ENCODE results near the gene DOK7. TPM values are rescaled to one million over a fixed set of nuclear protein-coding genes. Genes with fewer than 3 reads are reported as not detected.

The DOK7 gene
- polyA plus RNA-seq, 2 donors, result 0.11 to 0.29 TPM

GRCh38 chr4:3478446-3479357 is 15.6 kb downstream of the DOK7 start:
- WGBS, 2 donors, result 84 to 90% methylated on average over 35 of the region's 35 CpGs

GRCh38 chr4:3479358-3480101 is 16.4 kb downstream of the DOK7 start:
- 77 to 80% methylated on average over 25 of the region's 25 CpGs for WGBS, 2 donors
- Histone ChIP-seq H3K4me1 (ENCODE audit: control insufficient read depth in 2 of 2, insufficient read depth in 2 of 2, low read length in 1 of 2) (peaks cover 3 to 19% of the 10 kb centered on the region in 2 donors), H3K27ac (ENCODE audit: low read depth in 2 of 2, low read length in 1 of 2) (no peak overlapping the region), H3K4me3 (ENCODE audit: low read depth in 1 of 2, low read length in 2 of 2) (no peak overlapping the region), H3K36me3 (ENCODE audit: control insufficient read depth in 2 of 2, insufficient read depth in 2 of 2, low read length in 1 of 2) (no peaks in the 10 kb centered on the region), H3K9me3 (ENCODE audit: control insufficient read depth in 2 of 2, insufficient read depth in 1 of 2, low read depth in 1 of 2, low read length in 1 of 2) (no peaks in the 10 kb centered on the region), H3K27me3 (ENCODE audit: control insufficient read depth in 1 of 2, insufficient read depth in 2 of 2, low read length in 2 of 2) (peaks cover 0 to 4% of the 10 kb centered on the region in 2 donors)

More at GRCh38 chr4:3478446-3479357, 15.6 kb downstream of the DOK7 start:
- no peaks in the 10 kb centered on the region for H3K9me3 ChIP-seq (ENCODE audit: control insufficient read depth in 2 of 2, insufficient read depth in 1 of 2, low read depth in 1 of 2, low read length in 1 of 2)
- no peaks in the 10 kb centered on the region for H3K36me3 ChIP-seq (ENCODE audit: control insufficient read depth in 2 of 2, insufficient read depth in 2 of 2, low read length in 1 of 2)
- peaks cover 0 to 11% of the 10 kb centered on the region in 2 donors for H3K4me1 ChIP-seq (ENCODE audit: control insufficient read depth in 2 of 2, insufficient read depth in 2 of 2, low read length in 1 of 2)
- H3K27ac ChIP-seq (ENCODE audit: low read depth in 2 of 2, low read length in 1 of 2), result no peak overlapping the region
- no peak overlapping the region for H3K4me3 ChIP-seq (ENCODE audit: low read depth in 1 of 2, low read length in 2 of 2)
- peaks cover 0 to 4% of the 10 kb centered on the region in 2 donors for H3K27me3 ChIP-seq (ENCODE audit: control insufficient read depth in 1 of 2, insufficient read depth in 2 of 2, low read length in 2 of 2)

DNA sequence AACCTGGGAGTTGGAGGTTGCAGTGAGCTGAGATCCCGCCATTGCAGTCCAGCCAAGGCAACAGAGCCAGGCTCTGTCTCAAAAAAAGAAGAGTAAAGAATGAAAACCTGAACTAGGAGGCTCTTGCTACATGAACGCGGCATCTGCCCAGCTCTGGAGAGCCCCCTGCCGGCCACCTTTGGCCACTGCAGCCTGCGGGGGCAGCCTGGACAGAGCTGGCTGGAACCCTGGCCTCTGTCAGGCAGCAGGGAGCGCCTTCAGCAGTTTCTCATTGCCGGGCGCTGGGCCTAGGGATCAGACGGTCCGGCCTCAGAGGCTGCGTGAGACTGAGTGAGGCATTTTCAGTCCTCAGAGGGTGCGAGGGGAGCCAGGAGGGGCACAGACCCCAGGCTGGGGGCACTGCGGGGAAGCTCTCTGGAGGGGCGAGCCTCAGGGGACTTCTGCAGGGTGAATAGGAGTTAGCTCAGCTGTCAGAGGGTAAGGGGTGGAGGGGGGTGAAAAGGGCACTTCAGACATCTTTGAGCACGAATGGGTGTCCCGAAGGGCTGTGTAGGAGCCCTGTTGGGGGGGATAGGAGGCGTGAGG is 17.5 kb downstream of the DOK7 start:
- Histone ChIP-seq H3K9me3 (ENCODE audit: control insufficient read depth in 2 of 2, insufficient read depth in 1 of 2, low read depth in 1 of 2, low read length in 1 of 2) (no peaks in the 10 kb centered on the region), H3K4me3 (ENCODE audit: low read depth in 1 of 2, low read length in 2 of 2) (no peak overlapping the region), H3K4me1 (ENCODE audit: control insufficient read depth in 2 of 2, insufficient read depth in 2 of 2, low read length in 1 of 2) (peaks cover 9 to 25% of the 10 kb centered on the region in 2 donors), H3K27me3 (ENCODE audit: control insufficient read depth in 1 of 2, insufficient read depth in 2 of 2, low read length in 2 of 2) (peaks cover 0 to 4% of the 10 kb centered on the region in 2 donors), H3K27ac (ENCODE audit: low read depth in 2 of 2, low read length in 1 of 2) (no peak overlapping the region), H3K36me3 (ENCODE audit: control insufficient read depth in 2 of 2, insufficient read depth in 2 of 2, low read length in 1 of 2) (no peaks in the 10 kb centered on the region)
- 16 to 20% methylated on average over 17 of the region's 17 CpGs for WGBS, 2 donors

DNA sequence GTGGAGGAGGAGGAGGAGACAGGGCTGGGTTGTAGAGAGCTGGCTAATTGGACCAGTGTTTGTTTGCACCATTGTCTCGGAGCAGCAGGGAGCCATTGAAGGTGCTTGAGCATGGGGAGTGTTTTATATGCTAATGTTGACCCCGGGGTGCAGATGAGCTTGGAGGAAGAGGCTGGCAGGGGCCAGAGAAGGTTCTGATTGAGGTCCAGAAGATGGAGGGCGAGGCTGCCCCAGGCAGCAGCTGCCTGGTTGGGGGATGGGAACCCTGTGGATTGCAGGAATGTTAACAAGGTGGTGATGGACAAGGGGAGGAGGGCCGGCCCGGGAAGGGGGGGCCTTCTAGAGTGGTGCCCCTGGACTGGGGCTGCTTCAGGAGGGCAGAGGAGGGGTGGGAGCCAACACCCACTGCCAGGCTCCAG is 18.0 kb downstream of the DOK7 start:
- Histone ChIP-seq H3K9me3 (ENCODE audit: control insufficient read depth in 2 of 2, insufficient read depth in 1 of 2, low read depth in 1 of 2, low read length in 1 of 2) (no peaks in the 10 kb centered on the region), H3K4me1 (ENCODE audit: control insufficient read depth in 2 of 2, insufficient read depth in 2 of 2, low read length in 1 of 2) (peaks cover 9 to 25% of the 10 kb centered on the region in 2 donors), H3K27me3 (ENCODE audit: control insufficient read depth in 1 of 2, insufficient read depth in 2 of 2, low read length in 2 of 2) (peaks cover 0 to 4% of the 10 kb centered on the region in 2 donors), H3K27ac (ENCODE audit: low read depth in 2 of 2, low read length in 1 of 2) (no peak overlapping the region), H3K4me3 (ENCODE audit: low read depth in 1 of 2, low read length in 2 of 2) (no peak overlapping the region), H3K36me3 (ENCODE audit: control insufficient read depth in 2 of 2, insufficient read depth in 2 of 2, low read length in 1 of 2) (no peaks in the 10 kb centered on the region)
- WGBS, 2 donors, result 40 to 42% methylated on average over 5 of the region's 5 CpGs

DNA sequence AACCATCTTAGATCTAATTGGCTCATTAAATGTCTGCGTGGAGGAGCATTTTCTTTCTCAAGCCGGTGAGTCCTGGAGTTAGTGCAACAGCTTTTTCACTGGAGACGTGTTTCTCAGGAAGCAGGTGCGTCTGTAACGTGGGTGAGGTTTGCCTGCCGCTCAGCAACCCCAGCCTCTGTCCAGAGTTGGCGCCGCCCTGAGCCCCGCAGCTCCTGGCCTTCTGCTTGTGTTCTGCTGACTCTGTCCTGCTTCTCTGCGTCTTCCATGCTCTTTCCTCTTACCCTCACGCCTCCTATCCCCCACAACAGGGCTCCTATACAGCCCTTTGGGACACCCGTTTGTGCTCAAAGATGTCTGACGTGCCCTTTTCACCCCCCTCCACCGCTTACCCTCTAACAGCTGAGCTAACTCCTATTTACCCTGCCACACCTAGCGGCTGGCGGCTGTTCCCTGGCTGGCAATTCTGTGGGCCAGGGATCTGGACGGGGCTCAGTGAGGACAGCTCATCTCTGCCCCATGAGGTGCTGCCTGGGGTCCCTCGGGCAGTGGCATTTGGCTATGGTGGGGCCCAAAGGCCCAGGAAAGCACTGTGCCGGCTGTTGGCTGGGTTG is 18.8 kb downstream of the DOK7 start:
- H3K36me3 ChIP-seq (ENCODE audit: control insufficient read depth in 2 of 2, insufficient read depth in 2 of 2, low read length in 1 of 2), result no peaks in the 10 kb centered on the region
- no peaks in the 10 kb centered on the region for H3K9me3 ChIP-seq (ENCODE audit: control insufficient read depth in 2 of 2, insufficient read depth in 1 of 2, low read depth in 1 of 2, low read length in 1 of 2)
- H3K4me1 ChIP-seq (ENCODE audit: control insufficient read depth in 2 of 2, insufficient read depth in 2 of 2, low read length in 1 of 2), result peaks cover 9 to 27% of the 10 kb centered on the region in 2 donors
- H3K27me3 ChIP-seq (ENCODE audit: control insufficient read depth in 1 of 2, insufficient read depth in 2 of 2, low read length in 2 of 2), result peaks cover 0 to 8% of the 10 kb centered on the region in 2 donors
- 54 to 55% methylated on average over 19 of the region's 19 CpGs for WGBS, 2 donors
- no peak overlapping the region for H3K4me3 ChIP-seq (ENCODE audit: low read depth in 1 of 2, low read length in 2 of 2)
- H3K27ac ChIP-seq (ENCODE audit: low read depth in 2 of 2, low read length in 1 of 2), result no peak overlapping the region

DNA sequence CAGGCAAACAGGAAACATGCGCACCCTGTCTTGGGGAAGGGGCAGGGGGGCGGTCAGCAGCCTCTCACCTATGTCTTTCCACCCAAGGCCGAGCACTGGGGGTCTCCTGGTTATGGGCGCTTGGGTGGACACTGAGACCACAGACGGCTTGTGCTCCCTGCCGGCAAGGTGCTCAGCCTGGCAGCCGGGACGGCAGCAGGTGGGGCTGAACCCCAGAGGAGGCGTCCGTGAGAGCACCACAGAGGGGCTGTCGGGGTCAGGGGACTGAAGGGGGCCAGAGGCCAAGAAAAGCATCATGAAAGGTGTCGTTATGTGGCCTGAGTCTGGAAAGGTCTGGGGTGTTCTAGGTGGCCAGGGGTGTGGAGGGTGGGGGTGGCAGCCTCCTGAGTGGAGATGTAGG is 19.6 kb downstream of the DOK7 start:
- WGBS, 2 donors, result 85% methylated on average over 12 of the region's 12 CpGs
- H3K36me3 ChIP-seq (ENCODE audit: control insufficient read depth in 2 of 2, insufficient read depth in 2 of 2, low read length in 1 of 2), result no peaks in the 10 kb centered on the region
- peaks cover 0 to 5% of the 10 kb centered on the region in 2 donors for H3K27me3 ChIP-seq (ENCODE audit: control insufficient read depth in 1 of 2, insufficient read depth in 2 of 2, low read length in 2 of 2)
- no peak overlapping the region for H3K4me3 ChIP-seq (ENCODE audit: low read depth in 1 of 2, low read length in 2 of 2)
- no peaks in the 10 kb centered on the region for H3K9me3 ChIP-seq (ENCODE audit: control insufficient read depth in 2 of 2, insufficient read depth in 1 of 2, low read depth in 1 of 2, low read length in 1 of 2)
- H3K4me1 ChIP-seq (ENCODE audit: control insufficient read depth in 2 of 2, insufficient read depth in 2 of 2, low read length in 1 of 2), result peaks cover 9 to 27% of the 10 kb centered on the region in 2 donors
- H3K27ac ChIP-seq (ENCODE audit: low read depth in 2 of 2, low read length in 1 of 2), result no peak overlapping the region

- Histone ChIP-seq H3K4me3 (ENCODE audit: low read depth in 1 of 2, low read length in 2 of 2) (no peak overlapping the region), H3K4me1 (ENCODE audit: control insufficient read depth in 2 of 2, insufficient read depth in 2 of 2, low read length in 1 of 2) (peaks cover 9 to 27% of the 10 kb centered on the region in 2 donors), H3K27me3 (ENCODE audit: control insufficient read depth in 1 of 2, insufficient read depth in 2 of 2, low read length in 2 of 2) (peaks cover 0 to 5% of the 10 kb centered on the region in 2 donors), H3K9me3 (ENCODE audit: control insufficient read depth in 2 of 2, insufficient read depth in 1 of 2, low read depth in 1 of 2, low read length in 1 of 2) (no peaks in the 10 kb centered on the region), H3K27ac (ENCODE audit: low read depth in 2 of 2, low read length in 1 of 2) (no peak overlapping the region), H3K36me3 (ENCODE audit: control insufficient read depth in 2 of 2, insufficient read depth in 2 of 2, low read length in 1 of 2) (no peaks in the 10 kb centered on the region)
- 35 to 63% methylated on average over 23 of the region's 23 CpGs for WGBS, 2 donors
These were observed 20.4 kb downstream of the DOK7 start for GRCh38 chr4:3483471-3483921.

DNA sequence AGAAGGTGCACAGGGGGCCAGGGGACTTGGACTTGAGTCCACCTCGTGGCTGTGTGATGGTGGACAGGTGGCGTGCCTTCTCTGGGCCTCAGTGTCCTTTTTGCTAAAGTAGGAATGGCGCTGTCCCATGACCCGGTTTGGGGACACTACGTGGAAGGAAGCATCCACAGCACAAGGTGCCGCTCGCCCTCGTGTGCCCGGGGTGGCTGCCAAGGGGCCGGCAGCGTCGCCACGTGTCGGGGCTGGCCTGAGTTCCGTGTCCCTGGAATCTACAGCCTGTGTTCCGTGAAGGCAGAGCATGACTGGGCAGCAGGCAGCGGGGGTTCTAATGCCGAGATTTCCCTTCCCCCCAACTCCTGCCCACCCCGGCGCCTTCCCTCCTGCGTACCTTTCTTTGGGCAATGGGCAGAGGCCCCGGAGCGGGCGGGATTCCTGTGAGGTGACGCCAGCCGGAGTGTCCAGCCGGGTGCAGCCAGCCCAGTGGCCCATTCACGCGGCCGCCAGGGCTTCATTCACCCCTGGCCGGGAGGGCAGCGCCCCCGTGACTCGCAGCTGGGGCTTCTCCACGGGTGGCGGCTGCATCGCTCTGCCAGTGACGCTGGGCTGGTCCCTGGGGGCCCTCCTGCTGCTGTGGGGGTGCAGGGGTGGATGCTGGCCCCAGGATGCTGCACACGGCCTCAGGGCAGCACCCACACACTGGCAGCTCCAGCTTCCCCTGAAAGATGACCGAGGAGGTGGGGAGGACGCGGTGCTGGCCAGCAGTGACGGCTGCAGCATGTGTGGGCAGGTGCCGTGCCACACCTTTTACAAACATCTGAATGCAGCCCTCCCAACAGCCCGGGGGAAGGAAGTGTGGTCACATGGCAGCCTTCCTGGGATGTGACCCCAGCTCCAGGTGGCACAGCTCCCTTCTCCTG is 21.2 kb downstream of the DOK7 start:
- Histone ChIP-seq H3K27ac (ENCODE audit: low read depth in 2 of 2, low read length in 1 of 2) (no peak overlapping the region), H3K4me1 (ENCODE audit: control insufficient read depth in 2 of 2, insufficient read depth in 2 of 2, low read length in 1 of 2) (peaks cover 9 to 27% of the 10 kb centered on the region in 2 donors), H3K4me3 (ENCODE audit: low read depth in 1 of 2, low read length in 2 of 2) (peak overlapping the region in 1 of 2 donors; percentile 11), H3K27me3 (ENCODE audit: control insufficient read depth in 1 of 2, insufficient read depth in 2 of 2, low read length in 2 of 2) (peaks cover 0 to 5% of the 10 kb centered on the region in 2 donors), H3K9me3 (ENCODE audit: control insufficient read depth in 2 of 2, insufficient read depth in 1 of 2, low read depth in 1 of 2, low read length in 1 of 2) (no peaks in the 10 kb centered on the region), H3K36me3 (ENCODE audit: control insufficient read depth in 2 of 2, insufficient read depth in 2 of 2, low read length in 1 of 2) (no peaks in the 10 kb centered on the region)
- WGBS, 2 donors, result 33 to 43% methylated on average over 45 of the region's 45 CpGs
